Small intestine (tissue), 7 donors: ENCODE results near the gene SNRPB2. TPM values are rescaled to one million over a fixed set of nuclear protein-coding genes. Genes with fewer than 3 reads are reported as not detected.

Source experiments
- DNase-seq, 2 donors: peaks; one replicate each; pipeline versions ENCODE4 v3.0.0 to v3.0.0-alpha.2; 2013
- FAIRE-seq: peaks from 2 replicates; lab custom pipeline; 2012; peaks lifted over from hg19 to GRCh38; lab: Jason Lieb, UNC
- H3K27ac ChIP-seq, 3 donors: one replicate each; pipeline ENCODE4 v1.5.1; 2013; ENCODE audit warnings: low read length in 2 of 3, mild to moderate bottlenecking in 2 of 3, control low read depth in 1 of 3, inconsistent platforms in 1 of 3, low read depth in 1 of 3, moderate library complexity in 1 of 3
- H3K27me3 ChIP-seq, 3 donors: one replicate each; pipeline ENCODE4 v1.6.1; 2013; ENCODE audit warnings: low read length in 3 of 3, inconsistent platforms in 1 of 3; ENCODE audit not compliant: control insufficient read depth in 3 of 3, insufficient read depth in 3 of 3
- H3K36me3 ChIP-seq, 3 donors: one replicate each; pipeline ENCODE4 v1.6.1; 2013; ENCODE audit warnings: low read length in 3 of 3, inconsistent platforms in 1 of 3, low read depth in 1 of 3, mild to moderate bottlenecking in 1 of 3, moderate library complexity in 1 of 3; ENCODE audit not compliant: control insufficient read depth in 3 of 3, insufficient read depth in 2 of 3
- H3K4me1 ChIP-seq, 3 donors: one replicate each; pipeline ENCODE4 v1.6.1; 2013; ENCODE audit warnings: low read length in 2 of 3, inconsistent platforms in 1 of 3, low read depth in 1 of 3, mild to moderate bottlenecking in 1 of 3, moderate library complexity in 1 of 3; ENCODE audit not compliant: control insufficient read depth in 3 of 3, insufficient read depth in 2 of 3
- H3K4me3 ChIP-seq, 3 donors: one replicate each; pipeline ENCODE4 v1.5.1; 2013; ENCODE audit warnings: low read length in 3 of 3, control low read depth in 1 of 3, inconsistent platforms in 1 of 3, low read depth in 1 of 3, mild to moderate bottlenecking in 1 of 3, moderate library complexity in 1 of 3
- H3K9me3 ChIP-seq, 2 donors: one replicate each; pipeline ENCODE4 v1.6.1; 2013; ENCODE audit warnings: low read depth in 1 of 2, low read length in 1 of 2; ENCODE audit not compliant: control insufficient read depth in 2 of 2, insufficient read depth in 1 of 2
- WGBS, 3 donors: extraction: QIAGEN DNeasy Blood & Tissue Kit; methylation state at CpG; one replicate each; pipeline ENCODE4 v1.1.7; 2013; 5-methylcytosine and 5-hydroxymethylcytosine counted together
- polyA plus RNA-seq, 4 donors: library from polyadenylated mRNA; stranded (reverse) in 3 of 4; unstranded in 1 of 4; fragments of 200-250 nt in 3 of 4; fragments of 120-200 nt in 1 of 4; gene quantifications; one replicate each; pipeline versions ENCODE4 v1.2.1 to v1.2.3, GENCODE V29; 2013
- donor health status: healthy with polysubstance abuse.
- donor health status: control.
- donor health status: control.
- donor health status: Bipolar disorder and iron deficiency.
- donor health status: healthy.

The SNRPB2 gene
- polyA plus RNA-seq, 4 donors = 48.9 to 73.6 (median 66.3) TPM

GRCh38 chr20:16778159-16778558, 48.3 kb downstream of the SNRPB2 start:
- Histone ChIP-seq H3K27me3 (no peaks in the 10 kb centered on the region), H3K4me3 (no peak overlapping the region), H3K36me3 (no peaks in the 10 kb centered on the region), H3K9me3 (peaks cover 1 to 7% of the 10 kb centered on the region in 2 donors), H3K27ac (no peak overlapping the region), H3K4me1 (no peaks in the 10 kb centered on the region)
- DNase-seq = no peak
- WGBS, 3 donors = 86 to 95% (median 95%) methylated on average over 1 of the region's 1 CpG
- no peak for FAIRE-seq

- Histone ChIP-seq H3K4me3 (no peak overlapping the region), H3K27me3 (peaks cover 0 to 2% (median 0%) of the 10 kb centered on the region in 3 donors), H3K4me1 (no peaks in the 10 kb centered on the region), H3K9me3 (peaks cover 0 to 5% of the 10 kb centered on the region in 2 donors), H3K27ac (no peak overlapping the region), H3K36me3 (no peaks in the 10 kb centered on the region)
- 94 to 96% (median 94%) methylated on average over 1 of the region's 1 CpG for WGBS, 3 donors
- DNase-seq = no peak
- no peak for FAIRE-seq
Measured at GRCh38 chr20:16781496-16781895, 51.7 kb downstream of the SNRPB2 start.

GRCh38 chr20:16785226-16785625, 55.4 kb downstream of the SNRPB2 start:
- H3K9me3 ChIP-seq = peaks cover 0 to 5% of the 10 kb centered on the region in 2 donors
- no peak overlapping the region for H3K4me3 ChIP-seq
- WGBS, 3 donors = 62 to 70% (median 68%) methylated on average over 1 of the region's 1 CpG
- peaks cover 0 to 2% (median 0%) of the 10 kb centered on the region in 3 donors for H3K27me3 ChIP-seq
- H3K4me1 ChIP-seq = no peaks in the 10 kb centered on the region
- DNase-seq (no peak), FAIRE-seq (no peak)
- no peak overlapping the region for H3K27ac ChIP-seq
- H3K36me3 ChIP-seq = no peaks in the 10 kb centered on the region

Other genes starting within 250 kb of the SNRPB2 start
- 10 to 100 TPM; 12.4 to 46.7 (median 28.0) TPM for gene KIF16B, start 156.6 kb upstream of the SNRPB2 start, polyA plus RNA-seq
- gene OTOR, start 18.3 kb downstream of the SNRPB2 start, polyA plus RNA-seq = not detected